HL-60 (cell line): Measurements from ENCODE around the gene VTI1A.

Experiments
- DNase-seq, 2 experiments: peaks; one replicate each; pipeline ENCODE4 v3.0.0-alpha.2; 2010 to 2020; ENCODE audit warnings: low read depth in 1 of 2, low spot score in 1 of 2
- H3K27ac ChIP-seq: fragments of 250-450 bp; sonication (Bioruptor Pico); replicated peaks from 2 replicates; pipeline ENCODE4 v1.5.1; 2020; ENCODE audit warnings: mild to moderate bottlenecking, moderate library complexity
- H3K27me3 ChIP-seq: fragments of 250-450 bp; sonication (Bioruptor Pico); 2 replicates; pipeline ENCODE4 v1.5.1; 2021; ENCODE audit warnings: mild to moderate bottlenecking, moderate library complexity; ENCODE audit not compliant: insufficient read depth, poor library complexity, severe bottlenecking
- H3K4me3 ChIP-seq: replicated peaks from 2 replicates; pipeline ENCODE4 v1.5.1; 2011; ENCODE audit warnings: mild to moderate bottlenecking, control low read depth, low read length; ENCODE audit not compliant: insufficient read depth
- GABPA ChIP-seq: IDR thresholded peaks from 2 replicates; pipeline ENCODE4 v1.6.1; 2012; ENCODE audit warnings: low read depth
- POLR2AphosphoS5 ChIP-seq: IDR thresholded peaks from 2 replicates; pipeline ENCODE4 v1.6.1; 2012; ENCODE audit warnings: low read depth
- SPI1 ChIP-seq: IDR thresholded peaks from 2 replicates; pipeline ENCODE4 v1.6.1; 2012; ENCODE audit warnings: low read depth, mild to moderate bottlenecking, borderline replicate concordance
- TF ChIP-seq, protein P1 (sequence below): IDR thresholded peaks from one replicate; pipeline ENCODE4 v1.5.1; 2011; ENCODE audit warnings: low read length, control low read depth, inconsistent platforms; ENCODE audit not compliant: insufficient read depth
- TF ChIP-seq, protein P2 (sequence below): IDR thresholded peaks from 2 replicates; pipeline ENCODE4 v1.6.1; 2012; ENCODE audit warnings: low read depth; ENCODE audit not compliant: insufficient replicate concordance

Gene VTI1A

DNA sequence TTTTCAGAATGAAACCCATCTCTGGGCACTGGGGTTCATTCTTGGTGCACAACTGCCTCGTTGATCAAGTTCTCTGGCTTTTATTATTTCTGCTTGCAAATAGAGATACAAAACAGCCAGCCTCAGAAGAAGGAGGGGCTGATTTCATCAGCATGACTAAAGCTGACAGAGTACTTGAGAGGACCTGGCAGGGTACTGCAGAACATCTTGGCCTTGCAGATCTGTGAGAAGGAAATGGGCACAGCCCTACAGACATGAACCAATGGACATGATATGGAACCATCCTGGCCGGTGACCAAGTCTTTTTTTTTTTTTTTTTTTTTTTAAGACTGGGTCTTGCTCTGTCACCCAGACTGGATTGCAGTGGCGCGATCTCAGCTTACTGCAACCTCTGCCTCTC lies 240.6 kb downstream of the VTI1A start:
- Histone ChIP-seq H3K4me3 (no peak overlapping the region), H3K27me3 (no peaks in the 10 kb centered on the region), H3K27ac (no peak overlapping the region)
- TF ChIP-seq GABPA (no peak), POLR2AphosphoS5 (no peak), SPI1 (no peak)
- TF ChIP-seq, protein P1, sequence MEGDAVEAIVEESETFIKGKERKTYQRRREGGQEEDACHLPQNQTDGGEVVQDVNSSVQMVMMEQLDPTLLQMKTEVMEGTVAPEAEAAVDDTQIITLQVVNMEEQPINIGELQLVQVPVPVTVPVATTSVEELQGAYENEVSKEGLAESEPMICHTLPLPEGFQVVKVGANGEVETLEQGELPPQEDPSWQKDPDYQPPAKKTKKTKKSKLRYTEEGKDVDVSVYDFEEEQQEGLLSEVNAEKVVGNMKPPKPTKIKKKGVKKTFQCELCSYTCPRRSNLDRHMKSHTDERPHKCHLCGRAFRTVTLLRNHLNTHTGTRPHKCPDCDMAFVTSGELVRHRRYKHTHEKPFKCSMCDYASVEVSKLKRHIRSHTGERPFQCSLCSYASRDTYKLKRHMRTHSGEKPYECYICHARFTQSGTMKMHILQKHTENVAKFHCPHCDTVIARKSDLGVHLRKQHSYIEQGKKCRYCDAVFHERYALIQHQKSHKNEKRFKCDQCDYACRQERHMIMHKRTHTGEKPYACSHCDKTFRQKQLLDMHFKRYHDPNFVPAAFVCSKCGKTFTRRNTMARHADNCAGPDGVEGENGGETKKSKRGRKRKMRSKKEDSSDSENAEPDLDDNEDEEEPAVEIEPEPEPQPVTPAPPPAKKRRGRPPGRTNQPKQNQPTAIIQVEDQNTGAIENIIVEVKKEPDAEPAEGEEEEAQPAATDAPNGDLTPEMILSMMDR = no peak
- TF ChIP-seq, protein P2, sequence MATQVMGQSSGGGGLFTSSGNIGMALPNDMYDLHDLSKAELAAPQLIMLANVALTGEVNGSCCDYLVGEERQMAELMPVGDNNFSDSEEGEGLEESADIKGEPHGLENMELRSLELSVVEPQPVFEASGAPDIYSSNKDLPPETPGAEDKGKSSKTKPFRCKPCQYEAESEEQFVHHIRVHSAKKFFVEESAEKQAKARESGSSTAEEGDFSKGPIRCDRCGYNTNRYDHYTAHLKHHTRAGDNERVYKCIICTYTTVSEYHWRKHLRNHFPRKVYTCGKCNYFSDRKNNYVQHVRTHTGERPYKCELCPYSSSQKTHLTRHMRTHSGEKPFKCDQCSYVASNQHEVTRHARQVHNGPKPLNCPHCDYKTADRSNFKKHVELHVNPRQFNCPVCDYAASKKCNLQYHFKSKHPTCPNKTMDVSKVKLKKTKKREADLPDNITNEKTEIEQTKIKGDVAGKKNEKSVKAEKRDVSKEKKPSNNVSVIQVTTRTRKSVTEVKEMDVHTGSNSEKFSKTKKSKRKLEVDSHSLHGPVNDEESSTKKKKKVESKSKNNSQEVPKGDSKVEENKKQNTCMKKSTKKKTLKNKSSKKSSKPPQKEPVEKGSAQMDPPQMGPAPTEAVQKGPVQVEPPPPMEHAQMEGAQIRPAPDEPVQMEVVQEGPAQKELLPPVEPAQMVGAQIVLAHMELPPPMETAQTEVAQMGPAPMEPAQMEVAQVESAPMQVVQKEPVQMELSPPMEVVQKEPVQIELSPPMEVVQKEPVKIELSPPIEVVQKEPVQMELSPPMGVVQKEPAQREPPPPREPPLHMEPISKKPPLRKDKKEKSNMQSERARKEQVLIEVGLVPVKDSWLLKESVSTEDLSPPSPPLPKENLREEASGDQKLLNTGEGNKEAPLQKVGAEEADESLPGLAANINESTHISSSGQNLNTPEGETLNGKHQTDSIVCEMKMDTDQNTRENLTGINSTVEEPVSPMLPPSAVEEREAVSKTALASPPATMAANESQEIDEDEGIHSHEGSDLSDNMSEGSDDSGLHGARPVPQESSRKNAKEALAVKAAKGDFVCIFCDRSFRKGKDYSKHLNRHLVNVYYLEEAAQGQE = no peak
- no peak for DNase-seq

DNA sequence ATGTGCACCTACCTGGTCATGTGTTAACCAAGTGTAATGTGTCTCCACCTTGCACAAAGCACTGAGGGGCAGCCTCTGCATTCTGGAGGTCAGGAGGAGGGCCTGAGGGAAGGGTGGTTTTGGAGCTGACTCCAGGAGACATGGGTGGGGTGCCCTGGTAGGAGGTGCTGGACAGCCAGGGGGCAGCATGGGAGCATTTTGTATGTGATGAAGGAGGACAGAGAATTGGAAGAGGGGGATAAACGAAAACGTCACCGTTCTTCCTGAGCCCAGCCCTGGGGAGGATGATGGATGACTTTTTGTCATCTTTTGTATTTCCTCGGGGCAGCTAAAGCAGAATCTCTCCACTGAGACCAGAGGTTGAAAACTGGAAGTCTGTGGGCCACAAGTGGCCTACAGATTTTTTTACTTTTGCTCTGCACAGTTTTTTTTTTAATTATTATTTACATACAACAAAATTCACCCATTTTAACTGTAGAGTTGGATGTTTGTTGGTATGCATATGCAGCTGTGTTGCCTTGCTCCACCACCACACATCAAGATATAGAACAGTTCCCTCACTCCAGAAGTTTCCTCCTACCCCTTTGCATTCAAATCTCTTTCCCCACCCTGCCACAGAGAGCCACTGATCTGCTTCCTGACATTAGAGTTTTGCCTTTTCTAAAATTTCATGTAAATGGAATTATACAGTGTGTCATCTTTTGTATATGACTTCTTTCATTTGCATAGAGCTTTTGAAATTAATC lies 242.5 kb downstream of the VTI1A start:
- no peak for DNase-seq
- Histone ChIP-seq H3K4me3 (no peak overlapping the region), H3K27me3 (no peaks in the 10 kb centered on the region), H3K27ac (no peak overlapping the region)
- TF ChIP-seq SPI1 (no peak), GABPA (no peak)

DNA sequence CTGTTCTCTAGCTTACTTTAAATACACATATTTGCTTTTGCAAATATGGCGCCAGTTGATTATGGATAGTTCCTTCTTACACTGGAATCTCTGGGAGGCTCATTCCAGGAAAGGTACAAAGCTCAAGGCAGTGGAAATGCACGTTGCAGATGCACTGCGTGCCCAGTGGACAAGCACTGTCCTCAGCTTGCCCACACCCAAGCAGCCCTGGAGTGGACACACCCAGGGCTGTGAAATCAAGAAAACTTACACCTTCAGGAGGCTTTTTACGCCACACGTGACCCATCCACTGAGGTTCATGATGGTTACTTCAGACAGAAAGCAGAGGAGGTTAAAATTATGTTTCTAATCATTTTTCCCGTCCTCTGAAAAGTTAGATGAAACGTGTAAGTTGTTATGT lies 248.5 kb downstream of the VTI1A start:
- Histone ChIP-seq H3K4me3 (no peak overlapping the region), H3K27ac (no peak overlapping the region), H3K27me3 (no peaks in the 10 kb centered on the region)
- DNase-seq = no peak
- TF ChIP-seq, protein P2 = no peak
- TF ChIP-seq SPI1 (no peak), GABPA (no peak), POLR2AphosphoS5 (no peak)
- TF ChIP-seq, protein P1 = no peak

DNA sequence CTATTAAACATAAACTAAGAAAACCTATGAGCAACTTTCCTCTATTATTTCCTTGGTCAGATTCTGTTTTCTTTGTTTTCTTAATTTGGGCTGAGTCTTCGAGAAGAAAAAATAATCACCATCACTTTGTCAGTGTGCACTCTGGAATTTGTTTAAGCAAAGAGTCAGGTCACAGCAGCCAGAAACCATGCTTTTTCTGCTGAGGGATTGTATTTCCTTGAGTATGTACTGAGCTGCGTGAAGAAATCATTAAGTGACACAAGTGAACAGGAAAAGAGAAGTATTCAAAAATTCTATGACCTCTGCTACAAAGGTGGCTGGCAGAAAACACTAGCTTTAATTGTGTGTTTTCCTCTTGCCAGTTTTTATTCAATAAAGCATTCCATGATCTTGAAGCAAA lies 249.6 kb downstream of the VTI1A start:
- DNase-seq = no peak
- TF ChIP-seq SPI1 (no peak), GABPA (no peak), POLR2AphosphoS5 (no peak)
- TF ChIP-seq, protein P2 = no peak
- TF ChIP-seq, protein P1 = no peak
- no peak overlapping the region for H3K27ac ChIP-seq
- H3K4me3 ChIP-seq = no peak overlapping the region
- no peaks in the 10 kb centered on the region for H3K27me3 ChIP-seq
